HepG2 (cell line): ENCODE measurements around the gene FHIT.

Experiments used
- CEBPG ChIP-seq: IDR thresholded peaks from 2 replicates; pipeline ENCODE4 v1.6.1; 2016
- SMARCC2 ChIP-seq: fragments of 450-650 bp; IDR thresholded peaks from 2 replicates; pipeline ENCODE4 v1.6.1; 2017; ENCODE audit warnings: antibody characterized with exemption, mild to moderate bottlenecking
- SRF ChIP-seq: IDR thresholded peaks from 2 replicates; pipeline ENCODE4 v1.6.1; 2011; ENCODE audit warnings: mild to moderate bottlenecking, low read depth, low read length, moderate library complexity
- SYNCRIP ChIP-seq: fragments of 200-400 bp; formaldehyde crosslinking; IDR thresholded peaks from 2 replicates; pipeline ENCODE4 v1.6.1; 2018; ENCODE audit warnings: mild to moderate bottlenecking, low read depth, low read length; ENCODE audit not compliant: insufficient read depth
- TF ChIP-seq, protein P1 (sequence below): sonication (generic); formaldehyde crosslinking; IDR thresholded peaks from 2 replicates; pipeline ENCODE4 v1.8.1; 2022; ENCODE audit warnings: mild to moderate bottlenecking, missing genetic modification reagents
- TF ChIP-seq, protein P2 (sequence below): sonication (generic); formaldehyde crosslinking; IDR thresholded peaks from 2 replicates; pipeline ENCODE4 v1.5.0; 2020; ENCODE audit warnings: mild to moderate bottlenecking, missing genetic modification reagents, moderate library complexity
- TF ChIP-seq, protein P3 (sequence below): sonication (generic); formaldehyde crosslinking; IDR thresholded peaks from 2 replicates; pipeline ENCODE4 v1.4.0; 2020; ENCODE audit warnings: missing genetic modification reagents

DNA sequence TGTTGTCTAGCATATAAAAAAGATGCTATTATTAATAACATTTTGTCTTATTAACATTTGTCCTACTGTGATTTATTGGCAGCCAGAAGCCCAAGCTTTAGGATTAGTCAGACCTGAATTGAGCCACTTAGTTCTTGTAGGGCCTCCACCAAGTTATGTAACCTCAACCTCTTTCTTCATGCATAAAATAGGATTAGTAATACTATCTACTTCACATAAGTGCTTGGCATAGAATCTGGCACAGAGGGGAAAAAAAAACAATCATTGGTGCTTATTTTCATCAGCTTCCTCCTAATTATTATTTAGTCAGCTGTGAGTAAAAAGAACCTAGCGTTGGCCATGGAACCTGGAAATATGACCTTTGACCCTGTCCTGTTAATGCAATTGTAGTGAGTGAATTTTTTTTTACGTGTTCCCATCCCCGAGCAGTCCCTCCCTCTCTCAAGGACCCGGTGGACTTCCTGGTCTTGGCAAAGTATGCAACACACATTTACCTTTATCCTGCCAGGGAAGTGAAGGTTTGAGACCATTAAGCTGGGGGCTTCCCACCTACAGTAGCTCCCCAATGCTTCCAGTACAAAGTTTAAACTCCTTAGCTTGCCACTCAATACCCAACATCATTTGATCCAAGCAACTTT lies 136.8 kb downstream of the FHIT start:
- TF ChIP-seq SMARCC2 (no peak), SYNCRIP (no peak), SRF (no peak), CEBPG (no peak)
- TF ChIP-seq, protein P1, sequence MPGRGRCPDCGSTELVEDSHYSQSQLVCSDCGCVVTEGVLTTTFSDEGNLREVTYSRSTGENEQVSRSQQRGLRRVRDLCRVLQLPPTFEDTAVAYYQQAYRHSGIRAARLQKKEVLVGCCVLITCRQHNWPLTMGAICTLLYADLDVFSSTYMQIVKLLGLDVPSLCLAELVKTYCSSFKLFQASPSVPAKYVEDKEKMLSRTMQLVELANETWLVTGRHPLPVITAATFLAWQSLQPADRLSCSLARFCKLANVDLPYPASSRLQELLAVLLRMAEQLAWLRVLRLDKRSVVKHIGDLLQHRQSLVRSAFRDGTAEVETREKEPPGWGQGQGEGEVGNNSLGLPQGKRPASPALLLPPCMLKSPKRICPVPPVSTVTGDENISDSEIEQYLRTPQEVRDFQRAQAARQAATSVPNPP (CRISPR knock-in tag), result no peak
- TF ChIP-seq, protein P2, sequence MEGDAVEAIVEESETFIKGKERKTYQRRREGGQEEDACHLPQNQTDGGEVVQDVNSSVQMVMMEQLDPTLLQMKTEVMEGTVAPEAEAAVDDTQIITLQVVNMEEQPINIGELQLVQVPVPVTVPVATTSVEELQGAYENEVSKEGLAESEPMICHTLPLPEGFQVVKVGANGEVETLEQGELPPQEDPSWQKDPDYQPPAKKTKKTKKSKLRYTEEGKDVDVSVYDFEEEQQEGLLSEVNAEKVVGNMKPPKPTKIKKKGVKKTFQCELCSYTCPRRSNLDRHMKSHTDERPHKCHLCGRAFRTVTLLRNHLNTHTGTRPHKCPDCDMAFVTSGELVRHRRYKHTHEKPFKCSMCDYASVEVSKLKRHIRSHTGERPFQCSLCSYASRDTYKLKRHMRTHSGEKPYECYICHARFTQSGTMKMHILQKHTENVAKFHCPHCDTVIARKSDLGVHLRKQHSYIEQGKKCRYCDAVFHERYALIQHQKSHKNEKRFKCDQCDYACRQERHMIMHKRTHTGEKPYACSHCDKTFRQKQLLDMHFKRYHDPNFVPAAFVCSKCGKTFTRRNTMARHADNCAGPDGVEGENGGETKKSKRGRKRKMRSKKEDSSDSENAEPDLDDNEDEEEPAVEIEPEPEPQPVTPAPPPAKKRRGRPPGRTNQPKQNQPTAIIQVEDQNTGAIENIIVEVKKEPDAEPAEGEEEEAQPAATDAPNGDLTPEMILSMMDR (CRISPR knock-in tag), result no peak
- TF ChIP-seq, protein P3, sequence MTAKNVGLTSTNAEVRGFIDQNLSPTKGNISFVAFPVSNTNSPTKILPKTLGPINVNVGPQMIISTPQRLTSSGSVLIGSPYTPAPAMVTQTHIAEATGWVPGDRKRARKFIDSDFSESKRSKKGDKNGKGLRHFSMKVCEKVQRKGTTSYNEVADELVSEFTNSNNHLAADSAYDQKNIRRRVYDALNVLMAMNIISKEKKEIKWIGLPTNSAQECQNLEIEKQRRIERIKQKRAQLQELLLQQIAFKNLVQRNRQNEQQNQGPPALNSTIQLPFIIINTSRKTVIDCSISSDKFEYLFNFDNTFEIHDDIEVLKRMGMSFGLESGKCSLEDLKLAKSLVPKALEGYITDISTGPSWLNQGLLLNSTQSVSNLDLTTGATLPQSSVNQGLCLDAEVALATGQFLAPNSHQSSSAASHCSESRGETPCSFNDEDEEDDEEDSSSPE (CRISPR knock-in tag), result no peak
